Psoas muscle (tissue), 8 donors: ENCODE measurements around the gene GRIK1. TPM values are rescaled to one million over a fixed set of nuclear protein-coding genes. Genes with fewer than 3 reads are reported as not detected.

Experiments
- ATAC-seq, 4 donors: fragments of 200-7000 bp; cut with Tn5 transposase; one replicate each; pipeline ENCODE4 v1.9.1; 2020; ENCODE audit warnings: moderate library complexity in 3 of 4, mild to moderate bottlenecking in 2 of 4
- DNase-seq, 2 donors: peaks; one replicate each; pipeline ENCODE4 v3.0.0-alpha.2; 2020
- H3K27ac ChIP-seq: fragments of 200-600 bp; one replicate; pipeline ENCODE4 v1.8.0; 2022
- H3K27me3 ChIP-seq, 3 donors: fragments of 200-600 bp in 1 of 3; one replicate each; pipeline versions ENCODE4 v1.6.1 to v1.8.0; 2013 to 2022; ENCODE audit warnings: low read length in 2 of 3, mild to moderate bottlenecking in 2 of 3, moderate library complexity in 1 of 3; ENCODE audit not compliant: insufficient read depth in 3 of 3
- H3K36me3 ChIP-seq, 2 donors: fragments of 200-600 bp in 1 of 2; one replicate each; pipeline versions ENCODE4 v1.6.1 to v1.8.0; 2013 to 2022; ENCODE audit warnings: low read depth in 1 of 2, mild to moderate bottlenecking in 1 of 2, moderate library complexity in 1 of 2; ENCODE audit not compliant: insufficient read depth in 1 of 2
- H3K4me1 ChIP-seq: fragments of 200-600 bp; one replicate; pipeline ENCODE4 v1.8.0; 2022
- H3K4me3 ChIP-seq: fragments of 200-600 bp; one replicate; pipeline ENCODE4 v1.8.0; 2022; ENCODE audit warnings: mild to moderate bottlenecking
- H3K9me3 ChIP-seq: fragments of 200-600 bp; one replicate; pipeline ENCODE4 v1.8.0; 2022
- CTCF ChIP-seq: fragments of 200-600 bp; IDR thresholded peaks from one replicate; pipeline ENCODE4 v1.8.0; 2022; ENCODE audit warnings: antibody characterized with exemption
- WGBS, 3 donors: extraction: QIAGEN DNeasy Blood & Tissue Kit; methylation state at CpG; one replicate each; pipeline versions ENCODE4 v1.1.6 to v1.1.7; 2013; 5-methylcytosine and 5-hydroxymethylcytosine counted together
- intact Hi-C, 2 donors: fragments of 100-400 bp; cut with DNase I; formaldehyde crosslinking; loops; one replicate each; pipeline versions ENCODE4 v1.11.0 to v1.14.2; 2022
- polyA plus RNA-seq, 3 donors: library from polyadenylated mRNA; stranded (reverse); fragments of 200-250 nt; gene quantifications; one replicate each; pipeline ENCODE4 v1.2.3, GENCODE V29; 2013
- total RNA-seq, 4 donors: library from RNA; stranded (reverse); fragmentation: NEBNext Ultra II Directional in 2 of 4; extraction: Animal tissue kit (Norgen Biotek cat#: 25700) in 2 of 4; gene quantifications; one replicate each; pipeline versions ENCODE4 v1.2.1 to v1.2.4, GENCODE V29; 2021 to 2023
- donor health status: healthy with polysubstance abuse.
- donor health status: DM: no; HTN: no; CAD: no; lungs with moderate emphysema.
- donor health status: Bipolar disorder and iron deficiency.
- donor health status: healthy.
- donor health status: DM: yes; HTN: yes; CAD: no.
- donor health status: DM: no; HTN: no; CAD: no.
- donor health status: DM: no; HTN: no; CAD: no.
- donor health status: DM: yes; HTN: yes; CAD: no.

Gene GRIK1
- total and polyA plus RNA-seq, 7 donors, result 0.01 to 0.04 TPM; not detected in 5

GRCh38 chr21:29800056-29800455 is 139.7 kb downstream of the GRIK1 start:
- DNase-seq, result no peak
- Histone ChIP-seq H3K27me3 (peaks cover 0 to 6% (median 0%) of the 10 kb centered on the region in 3 donors), H3K9me3 (no peaks in the 10 kb centered on the region), H3K4me3 (no peak overlapping the region), H3K36me3 (no peaks in the 10 kb centered on the region), H3K4me1 (no peaks in the 10 kb centered on the region), H3K27ac (no peak overlapping the region)
- 56 to 65% (median 56%) methylated on average over 3 of the region's 3 CpGs for WGBS, 3 donors
- intact Hi-C loops, result no loop called here
- TF ChIP-seq CTCF, result no peak
- no peak for ATAC-seq

- H3K9me3 ChIP-seq, result no peaks in the 10 kb centered on the region
- intact Hi-C loops, result no loop called here
- no peak overlapping the region for H3K27ac ChIP-seq
- H3K4me1 ChIP-seq, result no peaks in the 10 kb centered on the region
- no peak overlapping the region for H3K4me3 ChIP-seq
- no peaks in the 10 kb centered on the region for H3K36me3 ChIP-seq
- H3K27me3 ChIP-seq, result peaks cover 0 to 5% (median 0%) of the 10 kb centered on the region in 3 donors
- WGBS, 3 donors, result 89 to 92% (median 90%) methylated on average over 3 of the region's 3 CpGs
- ATAC-seq, result no peak
- TF ChIP-seq CTCF, result no peak
- DNase-seq, result no peak
Observed at GRCh38 chr21:29798840-29799239, 141.0 kb downstream of the GRIK1 start.

- H3K4me1 ChIP-seq, result no peaks in the 10 kb centered on the region
- H3K27ac ChIP-seq, result no peak overlapping the region
- no peaks in the 10 kb centered on the region for H3K36me3 ChIP-seq
- ATAC-seq, result no peak
- intact Hi-C loops, result no loop called here
- no peak overlapping the region for H3K4me3 ChIP-seq
- no peaks in the 10 kb centered on the region for H3K9me3 ChIP-seq
- TF ChIP-seq CTCF, result no peak
- no peak for DNase-seq
- WGBS, 3 donors, result 68 to 74% (median 72%) methylated on average over 3 of the region's 3 CpGs
- H3K27me3 ChIP-seq, result peaks cover 0 to 2% (median 0%) of the 10 kb centered on the region in 3 donors
Observed at GRCh38 chr21:29797155-29797554, 142.6 kb downstream of the GRIK1 start.

- H3K27me3 ChIP-seq, result no peaks in the 10 kb centered on the region
- no peak for TF ChIP-seq CTCF
- no peaks in the 10 kb centered on the region for H3K4me1 ChIP-seq
- DNase-seq (no peak), ATAC-seq (no peak)
- intact Hi-C loops, result no loop called here
- 63 to 67% (median 65%) methylated on average over 4 of the region's 4 CpGs for WGBS, 3 donors
- no peak overlapping the region for H3K27ac ChIP-seq
- H3K36me3 ChIP-seq, result no peaks in the 10 kb centered on the region
- no peaks in the 10 kb centered on the region for H3K9me3 ChIP-seq
- H3K4me3 ChIP-seq, result no peak overlapping the region
Observed at GRCh38 chr21:29793712-29794111, 146.1 kb downstream of the GRIK1 start.

- no peak for ATAC-seq
- no peaks in the 10 kb centered on the region for H3K4me1 ChIP-seq
Observed at GRCh38 chr21:29789393-29789792, 150.4 kb downstream of the GRIK1 start.

More at GRCh38 chr21:29789393-29789792, 150.4 kb downstream of the GRIK1 start:
- Histone ChIP-seq H3K27me3 (no peaks in the 10 kb centered on the region), H3K9me3 (no peaks in the 10 kb centered on the region), H3K4me3 (no peak overlapping the region), H3K27ac (no peak overlapping the region), H3K36me3 (no peaks in the 10 kb centered on the region)
- WGBS, 3 donors, result 77 to 98% (median 80%) methylated on average over 3 of the region's 3 CpGs
- no peak for DNase-seq
- no peak for TF ChIP-seq CTCF
- intact Hi-C loops, result no loop called here
